HG03196 (cell line): ENCODE data around the gene TAOK3.
"Not testable (repeated sequence)": the region's sequence is repeated elsewhere in the genome, so short reads cannot be mapped to it uniquely, and the experiment has no call there.

ENCODE experiments used
- ATAC-seq: cut with Tn5 transposase; IDR thresholded peaks from one replicate; pipeline ENCODE4 v1.9.1; 2021; ENCODE audit not compliant: unreplicated experiment

The TAOK3 gene

GRCh38 chr12:118344829-118345228, 27.9 kb downstream of the TAOK3 start:
- ATAC-seq, result no peak

- ATAC-seq, result no peak
These were observed 30.6 kb downstream of the TAOK3 start for GRCh38 chr12:118342090-118342489.

- ATAC-seq, result no peak
These were observed 35.4 kb downstream of the TAOK3 start for GRCh38 chr12:118337194-118337838.

GRCh38 chr12:118336123-118336522, 36.6 kb downstream of the TAOK3 start:
- ATAC-seq, result no peak

GRCh38 chr12:118334939-118335567, 37.7 kb downstream of the TAOK3 start:
- ATAC-seq, result no peak

- no peak for ATAC-seq
These were observed 38.5 kb downstream of the TAOK3 start for GRCh38 chr12:118334241-118334640.

- ATAC-seq, result no peak
These were observed 40.2 kb downstream of the TAOK3 start for GRCh38 chr12:118332511-118332910.

- ATAC-seq, result peak; percentile 83
These were observed 42.2 kb downstream of the TAOK3 start for GRCh38 chr12:118330421-118331018.

- no peak for ATAC-seq
These were observed 44.0 kb downstream of the TAOK3 start for GRCh38 chr12:118328486-118329330.

- no peak for ATAC-seq
These were observed 45.3 kb downstream of the TAOK3 start for GRCh38 chr12:118327391-118327790.

- ATAC-seq, result no peak
These were observed 45.7 kb downstream of the TAOK3 start for GRCh38 chr12:118326991-118327390.

- no peak for ATAC-seq
These were observed 47.6 kb downstream of the TAOK3 start for GRCh38 chr12:118325081-118325480.

- no peak for ATAC-seq
These were observed 53.1 kb downstream of the TAOK3 start for GRCh38 chr12:118319627-118320026.

GRCh38 chr12:118318744-118319143, 54.0 kb downstream of the TAOK3 start:
- ATAC-seq, result no peak

GRCh38 chr12:118317729-118318128, 55.0 kb downstream of the TAOK3 start:
- no peak for ATAC-seq

GRCh38 chr12:118315821-118316220, 56.9 kb downstream of the TAOK3 start:
- ATAC-seq, result no peak

GRCh38 chr12:118312578-118312977, 60.1 kb downstream of the TAOK3 start:
- peak; percentile 71 for ATAC-seq

- no peak for ATAC-seq
These were observed 61.0 kb downstream of the TAOK3 start for GRCh38 chr12:118311666-118312065.

GRCh38 chr12:118310320-118310719, 62.4 kb downstream of the TAOK3 start:
- no peak for ATAC-seq

- ATAC-seq, result not testable (repeated sequence)
These were observed 64.7 kb downstream of the TAOK3 start for GRCh38 chr12:118308006-118308405.
